Omental fat pad (tissue), 4 donors: Measurements from ENCODE around the gene ZG16B. TPM values are rescaled to one million over a fixed set of nuclear protein-coding genes. Genes with fewer than 3 reads are reported as not detected.

Experiments used
- ATAC-seq: fragments of 150-250 bp; one replicate; pipeline ENCODE4 v1.9.1; 2016; ENCODE audit warnings: mild to moderate bottlenecking, moderate library complexity; ENCODE audit not compliant: low FRiP score
- DNase-seq: peaks from one replicate; pipeline ENCODE4 v3.0.0-alpha.2; 2019; ENCODE audit warnings: low spot score
- total RNA-seq, 4 donors: library from RNA; depleted of rRNA; stranded (reverse); fragments of >200 nt; gene quantifications; one replicate each; pipeline ENCODE4 v1.1.0, GENCODE V29; 2016
- TF ChIP-seq, protein P1 (sequence below), 3 donors: fragments of 450-650 bp; IDR thresholded peaks; one replicate each; pipeline ENCODE4 v1.5.1; 2016 to 2017; ENCODE audit warnings: antibody characterized with exemption in 3 of 3, mild to moderate bottlenecking in 3 of 3, moderate library complexity in 2 of 3

The ZG16B gene
- total RNA-seq, 4 donors from 2014 or later: 1.0 TPM; not detected in 3

GRCh38 chr16:2825049-2825742, 4.9 kb upstream of the ZG16B start:
- TF ChIP-seq, protein P1, sequence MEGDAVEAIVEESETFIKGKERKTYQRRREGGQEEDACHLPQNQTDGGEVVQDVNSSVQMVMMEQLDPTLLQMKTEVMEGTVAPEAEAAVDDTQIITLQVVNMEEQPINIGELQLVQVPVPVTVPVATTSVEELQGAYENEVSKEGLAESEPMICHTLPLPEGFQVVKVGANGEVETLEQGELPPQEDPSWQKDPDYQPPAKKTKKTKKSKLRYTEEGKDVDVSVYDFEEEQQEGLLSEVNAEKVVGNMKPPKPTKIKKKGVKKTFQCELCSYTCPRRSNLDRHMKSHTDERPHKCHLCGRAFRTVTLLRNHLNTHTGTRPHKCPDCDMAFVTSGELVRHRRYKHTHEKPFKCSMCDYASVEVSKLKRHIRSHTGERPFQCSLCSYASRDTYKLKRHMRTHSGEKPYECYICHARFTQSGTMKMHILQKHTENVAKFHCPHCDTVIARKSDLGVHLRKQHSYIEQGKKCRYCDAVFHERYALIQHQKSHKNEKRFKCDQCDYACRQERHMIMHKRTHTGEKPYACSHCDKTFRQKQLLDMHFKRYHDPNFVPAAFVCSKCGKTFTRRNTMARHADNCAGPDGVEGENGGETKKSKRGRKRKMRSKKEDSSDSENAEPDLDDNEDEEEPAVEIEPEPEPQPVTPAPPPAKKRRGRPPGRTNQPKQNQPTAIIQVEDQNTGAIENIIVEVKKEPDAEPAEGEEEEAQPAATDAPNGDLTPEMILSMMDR (IDR thresholded peaks at IDR 0.05): no peak
- ATAC-seq: no peak

GRCh38 chr16:2825906-2826305, 4.2 kb upstream of the ZG16B start:
- ATAC-seq: no peak
- DNase-seq: no peak
- TF ChIP-seq, protein P1 (IDR thresholded peaks at IDR 0.05): no peak

More at GRCh38 chr16:2825049-2825742, 4.9 kb upstream of the ZG16B start:
- no peak for DNase-seq

GRCh38 chr16:2826591-2827373, 3.3 kb upstream of the ZG16B start:
- ATAC-seq (no peak), DNase-seq (no peak)
- TF ChIP-seq, protein P1 (IDR thresholded peaks at IDR 0.05): no peak

DNA sequence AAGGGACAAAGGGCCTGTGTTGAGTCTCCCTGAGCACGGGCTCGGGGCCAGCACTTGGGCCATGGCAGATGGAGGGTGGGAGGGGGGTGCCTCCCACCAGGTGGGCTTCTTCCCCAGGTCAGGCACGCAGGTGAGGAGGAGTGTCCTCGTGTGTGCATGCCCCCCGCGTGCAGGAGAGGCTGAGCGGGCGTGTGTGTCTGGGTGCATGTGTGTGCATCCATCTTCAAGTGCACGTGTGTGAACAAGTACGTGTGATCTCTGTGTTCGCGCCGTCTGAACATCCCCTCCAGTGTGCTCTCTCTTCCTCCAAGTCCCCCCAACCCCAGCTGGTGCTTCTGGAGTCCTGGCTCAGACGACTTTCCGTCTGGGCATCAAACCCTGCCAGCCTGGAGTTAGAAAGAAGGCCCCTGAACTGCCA, 2.7 kb upstream of the ZG16B start:
- DNase-seq (no peak), ATAC-seq (no peak)

GRCh38 chr16:2827831-2828520, 2.1 kb upstream of the ZG16B start:
- ATAC-seq: no peak
- no peak for DNase-seq
- TF ChIP-seq, protein P1 (IDR thresholded peaks at IDR 0.05): no peak

More for the DNA sequence above, 2.7 kb upstream of the ZG16B start:
- TF ChIP-seq, protein P1 (IDR thresholded peaks at IDR 0.05): no peak

- DNase-seq: no peak
- no peak for ATAC-seq
- TF ChIP-seq, protein P1 (IDR thresholded peaks at IDR 0.05): no peak
Measured at GRCh38 chr16:2828521-2828840, 1.6 kb upstream of the ZG16B start.
